ENCODE data around the gene PIK3R1. TPM values are rescaled to one million over a fixed set of nuclear protein-coding genes. Genes with fewer than 3 reads are reported as not detected.

PIK3R1 gene
- total RNA-seq, 2 donors from 2014 or later, result 71.6 to 81.2 TPM

GRCh38 chr5:68187268-68188055 is 28.1 kb upstream of the PIK3R1 start:
- H3K4me3 ChIP-seq, result peak overlapping the region in 1 of 2 donors; percentile 13
- H3K4me1 ChIP-seq (replicated peaks), result no peaks in the 10 kb centered on the region
- TF ChIP-seq CTCF (IDR thresholded peaks at IDR 0.05), result no peak
- TF ChIP-seq POLR2A (IDR thresholded peaks at IDR 0.05), result no peak
- TF ChIP-seq POLR2AphosphoS5 (IDR thresholded peaks at IDR 0.05), result no peak
- H3K9me3 ChIP-seq, result no peaks in the 10 kb centered on the region
- H3K27me3 ChIP-seq (replicated peaks; ENCODE audit: insufficient read depth), result no peaks in the 10 kb centered on the region
- H3K27ac ChIP-seq, result peak overlapping the region; percentile 28 to 55
- H3K36me3 ChIP-seq, result no peaks in the 10 kb centered on the region
- DNase-seq (ENCODE audit: low spot score), result peak; percentile 16
- intact Hi-C loops (cut with DNase I), result no loop called here
- WGBS, result 20% methylated on average over 34 of the region's 34 CpGs

- TF ChIP-seq CTCF (IDR thresholded peaks at IDR 0.05), result no peak
- no peak for TF ChIP-seq POLR2AphosphoS5 (IDR thresholded peaks at IDR 0.05)
- no peak for TF ChIP-seq POLR2A (IDR thresholded peaks at IDR 0.05)
- Histone ChIP-seq H3K27ac (no peak overlapping the region), H3K9me3 (no peaks in the 10 kb centered on the region), H3K36me3 (no peaks in the 10 kb centered on the region), H3K4me1 (replicated peaks) (no peaks in the 10 kb centered on the region), H3K27me3 (replicated peaks; ENCODE audit: insufficient read depth) (no peaks in the 10 kb centered on the region), H3K4me3 (no peak overlapping the region)
- 92% methylated on average over 7 of the region's 7 CpGs for WGBS
- intact Hi-C loops (cut with DNase I), result no loop called here
- no peak for DNase-seq (ENCODE audit: low spot score)
Measured at GRCh38 chr5:68189171-68189570, 26.4 kb upstream of the PIK3R1 start.

- Histone ChIP-seq H3K27me3 (replicated peaks; ENCODE audit: insufficient read depth) (no peaks in the 10 kb centered on the region), H3K36me3 (no peaks in the 10 kb centered on the region), H3K9me3 (no peaks in the 10 kb centered on the region), H3K4me1 (replicated peaks) (no peaks in the 10 kb centered on the region), H3K4me3 (no peak overlapping the region), H3K27ac (no peak overlapping the region)
- DNase-seq (ENCODE audit: low spot score), result no peak
- TF ChIP-seq POLR2AphosphoS5 (IDR thresholded peaks at IDR 0.05) (no peak), POLR2A (IDR thresholded peaks at IDR 0.05) (no peak), CTCF (IDR thresholded peaks at IDR 0.05) (no peak)
- WGBS, result 86% methylated on average over 5 of the region's 5 CpGs
- intact Hi-C loops (cut with DNase I), result no loop called here
Measured at GRCh38 chr5:68189613-68190012, 25.9 kb upstream of the PIK3R1 start.

GRCh38 chr5:68190619-68191018 is 24.9 kb upstream of the PIK3R1 start:
- no peaks in the 10 kb centered on the region for H3K36me3 ChIP-seq
- intact Hi-C loops (cut with DNase I), result no loop called here
- no peaks in the 10 kb centered on the region for H3K9me3 ChIP-seq
- DNase-seq (ENCODE audit: low spot score), result no peak
- TF ChIP-seq CTCF (IDR thresholded peaks at IDR 0.05) (no peak), POLR2A (IDR thresholded peaks at IDR 0.05) (no peak), POLR2AphosphoS5 (IDR thresholded peaks at IDR 0.05) (no peak)
- H3K27me3 ChIP-seq (replicated peaks; ENCODE audit: insufficient read depth), result no peaks in the 10 kb centered on the region
- H3K4me1 ChIP-seq (replicated peaks), result no peaks in the 10 kb centered on the region
- H3K27ac ChIP-seq, result no peak overlapping the region
- H3K4me3 ChIP-seq, result no peak overlapping the region
- 98% methylated on average over 4 of the region's 4 CpGs for WGBS

Data from prostate gland (tissue), 2 donors.